ENCODE results near the gene ZBTB7B.

Gene ZBTB7B

DNA sequence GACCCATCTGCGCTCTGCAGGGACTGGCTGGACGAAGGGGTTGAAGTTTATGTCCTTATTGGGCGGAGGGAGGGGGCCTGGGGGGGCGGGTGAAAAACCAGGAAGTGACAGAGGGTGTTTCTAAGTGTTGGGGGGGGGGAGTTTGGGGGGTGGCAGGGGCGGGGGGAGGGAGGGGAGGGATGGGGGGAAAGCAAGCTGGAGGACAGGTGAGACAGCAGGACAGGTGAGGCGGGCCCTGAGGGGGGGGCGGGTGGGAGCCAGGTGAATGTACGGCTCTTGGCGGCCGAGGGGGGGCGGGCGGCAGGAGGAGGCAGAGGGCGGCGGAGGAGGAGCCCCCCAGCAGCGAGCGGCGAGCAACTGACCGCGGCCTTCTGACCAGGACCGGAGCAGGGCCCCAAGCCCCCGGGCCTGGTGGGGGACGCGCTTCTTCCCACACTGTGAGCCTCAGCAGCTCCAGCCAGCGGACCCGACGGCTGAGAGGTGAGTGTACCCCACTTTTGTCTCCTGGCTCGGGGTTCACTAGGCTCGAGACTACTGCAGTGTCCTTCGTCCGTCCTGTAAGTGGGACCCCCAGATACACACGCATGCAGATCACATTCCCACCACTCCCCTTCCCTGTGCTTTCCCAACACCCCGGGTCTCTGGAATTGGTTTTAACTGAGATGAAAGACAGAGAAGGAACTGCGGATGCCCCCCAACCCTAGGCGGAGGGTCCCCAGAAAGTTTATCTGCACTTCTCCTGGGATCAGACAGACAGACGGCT lies at the start of gene ZBTB7B:
TSS of gene ZBTB7B (plus strand) at position 339 of the 763 bp plus-strand sequence. CDS start 11,859 bp downstream, outside the sequence.
- TF ChIP-seq, protein P1, sequence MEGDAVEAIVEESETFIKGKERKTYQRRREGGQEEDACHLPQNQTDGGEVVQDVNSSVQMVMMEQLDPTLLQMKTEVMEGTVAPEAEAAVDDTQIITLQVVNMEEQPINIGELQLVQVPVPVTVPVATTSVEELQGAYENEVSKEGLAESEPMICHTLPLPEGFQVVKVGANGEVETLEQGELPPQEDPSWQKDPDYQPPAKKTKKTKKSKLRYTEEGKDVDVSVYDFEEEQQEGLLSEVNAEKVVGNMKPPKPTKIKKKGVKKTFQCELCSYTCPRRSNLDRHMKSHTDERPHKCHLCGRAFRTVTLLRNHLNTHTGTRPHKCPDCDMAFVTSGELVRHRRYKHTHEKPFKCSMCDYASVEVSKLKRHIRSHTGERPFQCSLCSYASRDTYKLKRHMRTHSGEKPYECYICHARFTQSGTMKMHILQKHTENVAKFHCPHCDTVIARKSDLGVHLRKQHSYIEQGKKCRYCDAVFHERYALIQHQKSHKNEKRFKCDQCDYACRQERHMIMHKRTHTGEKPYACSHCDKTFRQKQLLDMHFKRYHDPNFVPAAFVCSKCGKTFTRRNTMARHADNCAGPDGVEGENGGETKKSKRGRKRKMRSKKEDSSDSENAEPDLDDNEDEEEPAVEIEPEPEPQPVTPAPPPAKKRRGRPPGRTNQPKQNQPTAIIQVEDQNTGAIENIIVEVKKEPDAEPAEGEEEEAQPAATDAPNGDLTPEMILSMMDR (IDR thresholded peaks at IDR 0.05) = no peak
- H3K4me3 ChIP-seq = peak within 1 kb of the TSS; percentile 94
- peak within 1 kb of the TSS; percentile 93 to 98 for H3K27ac ChIP-seq
- DNase-seq (ENCODE audit: low spot score) = no peak

DNA sequence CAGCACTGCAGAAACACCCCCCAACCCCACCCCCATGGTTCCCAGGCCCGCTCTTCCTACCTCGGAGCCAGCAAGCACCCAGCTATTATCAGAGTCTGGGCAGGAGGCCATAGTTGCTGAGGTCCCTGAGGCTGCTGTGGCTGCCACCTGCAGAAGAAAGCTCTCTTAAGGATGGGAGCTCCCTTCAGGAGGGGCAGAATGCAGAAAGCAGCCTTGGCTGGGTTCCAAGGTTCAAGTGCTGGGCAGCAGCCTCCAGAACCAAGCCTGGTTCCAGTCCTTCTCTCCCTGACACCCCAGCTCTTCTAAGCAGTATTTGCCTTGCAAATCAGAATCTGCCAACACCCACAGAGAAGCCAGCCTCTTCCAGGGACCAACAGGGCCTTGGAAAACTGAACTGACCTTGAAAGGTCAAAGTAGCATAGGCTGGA lies 49.0 kb upstream of the ZBTB7B start:
- TF ChIP-seq, protein P1 (IDR thresholded peaks at IDR 0.05) = no peak
- no peak for DNase-seq (ENCODE audit: low spot score)
- peak overlapping the region; percentile 72 for H3K4me3 ChIP-seq
- no peak overlapping the region for H3K27ac ChIP-seq

DNA sequence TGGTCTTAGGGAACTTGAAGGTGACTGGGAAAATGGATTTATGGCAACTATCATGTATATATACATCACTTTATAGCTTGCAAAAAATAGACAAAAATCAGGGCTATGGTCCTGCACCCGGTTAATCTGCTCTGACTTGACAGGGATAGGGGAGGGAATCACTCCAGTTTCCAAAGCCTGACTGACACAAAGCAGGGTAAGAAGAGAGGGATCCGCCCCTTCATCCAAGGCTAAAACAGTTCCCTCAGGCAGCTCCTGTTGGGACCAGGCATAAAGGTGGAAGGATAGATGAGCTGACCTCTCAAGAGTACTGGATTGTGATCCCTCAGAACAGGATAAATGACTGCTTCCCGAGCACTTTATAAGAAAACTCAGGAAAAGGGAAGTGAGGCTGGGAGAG lies 48.1 kb upstream of the ZBTB7B start:
- peak overlapping the region; percentile 72 for H3K4me3 ChIP-seq

DNA sequence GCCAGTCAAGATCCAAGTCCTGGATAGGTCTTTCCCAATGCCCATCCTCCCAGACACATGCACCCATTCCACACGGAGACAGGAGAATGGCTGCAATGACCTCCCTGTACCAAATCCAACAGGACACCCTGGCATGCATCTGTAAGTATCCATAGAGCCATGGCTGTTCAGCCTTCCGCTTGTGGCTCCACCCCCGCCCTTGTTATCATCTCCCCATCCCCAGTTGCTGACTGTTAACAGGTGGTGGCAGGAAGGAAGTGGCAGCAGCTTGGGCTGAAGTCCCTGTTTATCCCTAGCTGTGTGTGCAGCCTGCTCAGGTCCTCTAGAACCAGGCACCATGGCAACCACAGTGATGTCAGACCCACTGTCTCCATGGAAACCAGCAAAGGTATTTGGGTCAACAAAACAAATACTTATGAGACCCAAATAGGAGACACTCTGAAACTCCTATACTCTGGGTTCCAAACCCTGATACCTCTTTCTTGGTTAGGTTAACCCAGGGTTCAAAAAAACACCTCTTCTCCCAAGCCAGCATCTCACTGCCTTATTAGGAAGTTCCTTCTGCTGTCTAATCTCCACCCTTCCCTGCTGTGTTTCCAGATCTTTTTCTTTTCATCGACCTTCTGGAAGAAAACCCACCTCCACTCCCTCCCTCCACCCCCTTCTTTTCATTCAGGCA lies 47.4 kb upstream of the ZBTB7B start:
- H3K4me3 ChIP-seq = peak overlapping the region; percentile 72
- TF ChIP-seq, protein P1 (IDR thresholded peaks at IDR 0.05) = no peak
- DNase-seq (ENCODE audit: low spot score) = peak; percentile 85
- peak overlapping the region; percentile 80 to 84 for H3K27ac ChIP-seq

More for the DNA sequence above, 48.1 kb upstream of the ZBTB7B start:
- no peak for DNase-seq (ENCODE audit: low spot score)
- TF ChIP-seq, protein P1 (IDR thresholded peaks at IDR 0.05) = no peak
- H3K27ac ChIP-seq = peak overlapping the region in 1 of 2 donors; percentile 84

DNA sequence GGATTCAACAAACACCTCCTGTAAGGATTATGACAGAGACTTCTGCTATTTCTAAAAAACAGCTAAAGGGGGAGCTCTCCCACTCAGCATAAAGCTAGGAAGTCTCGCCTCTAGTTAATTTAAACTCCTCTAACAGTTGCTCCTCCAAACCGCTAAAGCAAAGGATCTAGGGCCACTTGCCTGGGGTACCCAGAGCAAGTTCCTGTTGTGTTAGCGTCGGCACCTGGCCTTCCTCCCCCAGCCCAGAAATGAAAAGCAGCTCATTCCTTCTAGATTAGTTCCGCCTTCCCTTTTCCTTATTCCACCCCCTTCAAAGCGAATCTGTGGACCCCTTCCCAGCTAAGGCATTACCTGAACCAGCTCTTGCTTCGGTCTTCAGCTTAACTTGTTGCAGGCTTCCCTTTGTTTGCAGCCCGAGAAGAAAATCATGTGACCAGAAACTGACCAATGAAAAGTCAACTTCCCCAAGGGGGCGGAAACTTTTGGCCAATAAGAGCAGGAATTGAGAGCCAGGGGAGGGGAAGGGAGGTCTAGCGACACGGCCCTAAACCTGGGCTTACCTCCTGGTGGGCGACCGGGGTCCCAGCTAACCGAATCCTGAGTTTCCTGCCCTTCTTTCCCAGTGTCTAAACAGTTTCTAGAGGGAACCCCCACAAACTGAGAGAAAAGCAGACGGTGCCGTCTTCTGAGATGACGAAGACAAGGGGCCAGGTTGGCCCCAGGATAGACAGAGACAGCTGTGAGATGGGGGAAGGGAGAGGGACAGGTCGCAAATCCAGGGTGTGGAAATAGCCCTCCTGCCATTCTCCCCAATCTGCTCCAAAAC lies 46.7 kb upstream of the ZBTB7B start, which contains the start of gene PBXIP1:
TSS of gene PBXIP1 (minus strand) at position 382 of the 826 bp plus-strand sequence. CDS start 2,378 bp downstream, outside the sequence.
- TF ChIP-seq, protein P1 (IDR thresholded peaks at IDR 0.05) = no peak
- Histone ChIP-seq H3K27ac (peak within 1 kb of the TSS; percentile 80 to 84), H3K4me3 (peak within 1 kb of the TSS; percentile 72)
- DNase-seq (ENCODE audit: low spot score) = peak; percentile 91

DNA sequence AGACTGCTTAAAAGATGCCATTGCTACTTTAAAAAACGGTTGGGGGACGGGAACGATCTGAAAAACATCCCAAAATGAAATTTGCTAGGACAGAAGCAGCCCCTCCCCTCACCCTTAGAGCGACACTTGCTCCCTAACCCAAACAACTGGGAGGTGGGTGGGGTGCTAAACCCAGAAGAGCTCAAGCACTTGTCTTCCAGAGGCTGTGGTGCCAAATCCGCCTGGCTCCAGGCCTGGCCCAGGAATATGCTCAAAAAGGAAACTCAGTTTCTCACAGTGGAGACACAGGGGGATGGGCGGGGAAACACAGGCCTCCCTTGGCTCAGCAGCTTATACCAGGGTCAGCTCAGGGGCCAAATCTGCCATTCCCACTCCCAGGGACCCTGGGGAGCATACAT lies 46.1 kb upstream of the ZBTB7B start:
- no peak for DNase-seq (ENCODE audit: low spot score)
- H3K27ac ChIP-seq = peak overlapping the region; percentile 80 to 84
- TF ChIP-seq, protein P1 (IDR thresholded peaks at IDR 0.05) = no peak
- H3K4me3 ChIP-seq = peak overlapping the region; percentile 72

All from coronary artery (tissue), 2 donors.